Upper lobe of left lung (tissue), 6 donors: Measurements from ENCODE around the gene ARHGAP42. TPM values are rescaled to one million over a fixed set of nuclear protein-coding genes. Genes with fewer than 3 reads are reported as not detected.

Experiments
- ATAC-seq, 2 donors: fragments of 200-7000 bp; cut with Tn5 transposase; one replicate each; pipeline ENCODE4 v1.9.1; 2022; ENCODE audit warnings: mild to moderate bottlenecking in 2 of 2, moderate library complexity in 2 of 2; ENCODE audit not compliant: low FRiP score in 2 of 2
- DNase-seq, 2 donors: peaks; one replicate each; pipeline ENCODE4 v3.0.0-alpha.2; 2019 to 2020
- H3K27ac ChIP-seq, 4 donors: fragments of 200-600 bp; sonication (generic); one replicate each; pipeline ENCODE4 v1.5.1; 2016 to 2019
- H3K27me3 ChIP-seq, 4 donors: fragments of 200-600 bp; sonication (generic); one replicate each; pipeline ENCODE4 v1.5.1; 2017 to 2019
- H3K36me3 ChIP-seq, 4 donors: fragments of 200-600 bp; sonication (generic); one replicate each; pipeline ENCODE4 v1.5.1; 2016 to 2019
- H3K4me1 ChIP-seq, 4 donors: fragments of 200-600 bp; sonication (generic); one replicate each; pipeline ENCODE4 v1.5.1; 2018 to 2019
- H3K4me3 ChIP-seq, 4 donors: fragments of 200-600 bp; sonication (generic); one replicate each; pipeline ENCODE4 v1.5.1; 2017 to 2019; ENCODE audit warnings: mild to moderate bottlenecking in 2 of 4, moderate library complexity in 1 of 4
- H3K9me3 ChIP-seq, 4 donors: fragments of 200-600 bp; sonication (generic); one replicate each; pipeline ENCODE4 v1.5.1; 2018 to 2019
- CTCF ChIP-seq, 6 experiments: fragments of 450-650 bp in 4 of 6; fragments of 200-600 bp in 2 of 6; sonication (generic) in 2 of 6; IDR thresholded peaks; one replicate each; pipeline ENCODE4 v1.5.1; 2016 to 2019; ENCODE audit warnings: antibody characterized with exemption in 6 of 6
- EP300 ChIP-seq, 4 donors: sonication (generic); formaldehyde crosslinking; IDR thresholded peaks; one replicate each; pipeline ENCODE4 v1.5.1; 2017; ENCODE audit warnings: antibody characterized with exemption in 4 of 4, control low read depth in 2 of 4
- POLR2A ChIP-seq, 4 donors: fragments of 450-650 bp; IDR thresholded peaks; one replicate each; pipeline ENCODE4 v1.5.1; 2016 to 2017; ENCODE audit warnings: antibody characterized with exemption in 4 of 4, mild to moderate bottlenecking in 2 of 4
- POLR2AphosphoS5 ChIP-seq, 2 donors: sonication (generic); formaldehyde crosslinking; IDR thresholded peaks; one replicate each; pipeline ENCODE4 v1.5.1; 2017; ENCODE audit warnings: antibody characterized with exemption in 2 of 2
- WGBS, 2 donors: methylation state at CpG; one replicate each; pipeline ENCODE4 v1.1.5; 2017 to 2018; 5-methylcytosine and 5-hydroxymethylcytosine counted together
- total RNA-seq, 6 donors: library from RNA; depleted of rRNA in 4 of 6; stranded (reverse); fragments of >200 nt in 4 of 6; gene quantifications; one replicate each; pipeline versions ENCODE4 v1.1.0 to v1.2.1, GENCODE V29; 2016 to 2021
- donor health status: DM: no; HTN: no; CAD: no; lungs with moderate emphysema.
- donor health status: DM: no; HTN: yes; CAD: no; lungs with severe emphysema.

The ARHGAP42 gene
- 10 to 100 TPM in 5 of 6 donors, 1 to 10 TPM in 1; 8.7 to 44.9 (median 23.6) TPM for total RNA-seq

DNA sequence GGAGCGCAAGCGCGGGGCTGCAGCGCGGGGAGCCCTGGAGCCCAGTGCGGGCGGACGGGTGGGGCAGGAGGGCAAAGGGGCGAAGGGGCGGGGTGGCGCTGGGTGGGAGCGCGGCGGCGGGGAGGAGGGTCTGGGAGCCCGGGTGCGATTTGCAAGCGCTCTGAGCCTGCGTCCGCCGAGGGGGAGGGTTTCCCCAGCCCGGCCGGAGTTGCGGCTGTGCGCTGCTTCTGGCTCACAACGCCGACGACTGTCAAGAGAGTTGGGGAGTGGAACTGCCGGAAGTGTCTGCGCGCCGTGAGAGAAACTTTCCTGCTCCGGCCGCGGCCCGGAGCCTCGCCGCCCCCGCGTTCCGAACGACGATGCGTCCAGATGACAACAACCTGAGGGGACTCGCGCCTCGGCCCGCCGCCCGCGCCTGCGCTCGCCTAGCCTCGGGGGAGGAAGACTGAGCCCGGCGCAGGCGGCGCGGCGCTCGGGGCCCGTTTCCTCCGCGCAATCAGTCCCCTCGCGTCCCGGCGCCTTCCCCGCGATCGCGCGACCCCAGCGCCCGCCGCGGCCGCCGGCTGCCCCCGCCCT is at the start of gene ARHGAP42:
ARHGAP42 (plus strand) TSS at position 235 of the 576 bp plus-strand sequence. CDS start 391 bp downstream, outside the sequence.
- Histone ChIP-seq H3K36me3 (no peaks in the 10 kb centered on the region), H3K4me3 (peak within 1 kb of the TSS; percentile 50 to 73 (median 61)), H3K27me3 (no peaks in the 10 kb centered on the region), H3K27ac (peak within 1 kb of the TSS; percentile 74 to 81 (median 78)), H3K9me3 (no peaks in the 10 kb centered on the region), H3K4me1 (peaks cover 0 to 6% (median 3%) of the 10 kb centered on the region in 4 donors)
- ATAC-seq (peak; percentile 48 to 83), DNase-seq (peak; percentile 47 to 92)
- TF ChIP-seq POLR2A (IDR thresholded peaks at IDR 0.05) (peak in 1 of 4 donors; percentile 33), EP300 (IDR thresholded peaks at IDR 0.05) (no peak), POLR2AphosphoS5 (IDR thresholded peaks at IDR 0.05) (no peak), CTCF (IDR thresholded peaks at IDR 0.05) (peak in 1 of 6 experiments; percentile 5)
- 1 to 5% methylated on average over 10 to 52 of the region's 80 CpGs for WGBS, 2 donors

- H3K27me3 ChIP-seq, result no peaks in the 10 kb centered on the region
- no peaks in the 10 kb centered on the region for H3K9me3 ChIP-seq
- no peak overlapping the region for H3K4me3 ChIP-seq
- H3K4me1 ChIP-seq, result peaks cover 0 to 11% (median 5%) of the 10 kb centered on the region in 4 donors
- H3K36me3 ChIP-seq, result no peaks in the 10 kb centered on the region
- DNase-seq (peak in 1 of 2 donors; percentile 6), ATAC-seq (no peak)
- WGBS, 2 donors, result 85 to 89% methylated on average over 10 of the region's 10 CpGs
- TF ChIP-seq EP300 (IDR thresholded peaks at IDR 0.05) (no peak), CTCF (IDR thresholded peaks at IDR 0.05) (no peak), POLR2A (IDR thresholded peaks at IDR 0.05) (no peak), POLR2AphosphoS5 (IDR thresholded peaks at IDR 0.05) (no peak)
- no peak overlapping the region for H3K27ac ChIP-seq
Measured at GRCh38 chr11:100637706-100638105, 49.4 kb upstream of the ARHGAP42 start.

DNA sequence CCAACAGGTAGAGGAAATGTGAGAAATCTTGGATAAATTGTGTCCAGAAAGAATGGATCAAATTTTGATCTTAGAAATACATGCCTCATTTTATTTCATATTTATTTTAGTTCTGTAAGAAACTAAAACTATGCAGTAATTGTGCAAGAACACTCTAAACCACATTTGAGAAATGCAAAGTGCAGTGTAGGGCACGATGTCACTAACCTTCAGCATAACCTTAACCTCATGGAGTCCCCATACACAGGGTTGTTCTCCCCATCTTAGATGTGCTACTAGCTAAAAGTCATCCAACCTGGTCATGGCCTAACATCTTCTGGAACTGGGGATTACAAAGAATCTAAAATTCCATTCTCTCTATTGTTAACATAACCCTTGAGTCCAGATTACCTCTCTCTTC is 48.4 kb upstream of the ARHGAP42 start:
- Histone ChIP-seq H3K27ac (peak overlapping the region; percentile 13 to 55 (median 40)), H3K36me3 (no peaks in the 10 kb centered on the region), H3K9me3 (no peaks in the 10 kb centered on the region), H3K4me3 (no peak overlapping the region), H3K4me1 (peaks cover 0 to 9% (median 2%) of the 10 kb centered on the region in 4 donors), H3K27me3 (no peaks in the 10 kb centered on the region)
- DNase-seq (no peak), ATAC-seq (no peak)
- TF ChIP-seq CTCF (IDR thresholded peaks at IDR 0.05), result no peak
- TF ChIP-seq EP300 (IDR thresholded peaks at IDR 0.05), result no peak
- TF ChIP-seq POLR2AphosphoS5 (IDR thresholded peaks at IDR 0.05), result no peak
- no peak for TF ChIP-seq POLR2A (IDR thresholded peaks at IDR 0.05)
- 44 to 86% methylated on average over 1 of the region's 1 CpG for WGBS, 2 donors

- DNase-seq, result peak in 1 of 2 donors; percentile 21
- TF ChIP-seq POLR2A (IDR thresholded peaks at IDR 0.05) (no peak), EP300 (IDR thresholded peaks at IDR 0.05) (no peak), CTCF (IDR thresholded peaks at IDR 0.05) (no peak), POLR2AphosphoS5 (IDR thresholded peaks at IDR 0.05) (no peak)
- WGBS, 2 donors, result 25 to 27% methylated on average over 9 of the region's 9 CpGs
- H3K9me3 ChIP-seq, result no peaks in the 10 kb centered on the region
- H3K36me3 ChIP-seq, result no peaks in the 10 kb centered on the region
- H3K27ac ChIP-seq, result peak overlapping the region; percentile 13 to 55 (median 40)
- no peaks in the 10 kb centered on the region for H3K27me3 ChIP-seq
- peaks cover 0 to 9% (median 2%) of the 10 kb centered on the region in 4 donors for H3K4me1 ChIP-seq
- H3K4me3 ChIP-seq, result no peak overlapping the region
- ATAC-seq, result no peak
Measured at GRCh38 chr11:100639140-100639539, 47.9 kb upstream of the ARHGAP42 start.

GRCh38 chr11:100640071-100640470 is 47.0 kb upstream of the ARHGAP42 start:
- TF ChIP-seq POLR2AphosphoS5 (IDR thresholded peaks at IDR 0.05) (no peak), POLR2A (IDR thresholded peaks at IDR 0.05) (no peak), CTCF (IDR thresholded peaks at IDR 0.05) (no peak), EP300 (IDR thresholded peaks at IDR 0.05) (no peak)
- no peaks in the 10 kb centered on the region for H3K27me3 ChIP-seq
- H3K4me1 ChIP-seq, result peaks cover 0 to 9% (median 2%) of the 10 kb centered on the region in 4 donors
- no peak overlapping the region for H3K27ac ChIP-seq
- no peaks in the 10 kb centered on the region for H3K9me3 ChIP-seq
- ATAC-seq (no peak), DNase-seq (no peak)
- H3K36me3 ChIP-seq, result no peaks in the 10 kb centered on the region
- H3K4me3 ChIP-seq, result no peak overlapping the region
- 78 to 85% methylated on average over 2 of the region's 2 CpGs for WGBS, 2 donors
